Activated gamma-delta T cell treated with Interleukin-2 at 50 U/mL for 16 hours (primary cell): ENCODE measurements around the gene LYRM4.
"Not testable (repeated sequence)": the region's sequence is repeated elsewhere in the genome, so short reads cannot be mapped to it uniquely, and the experiment has no call there.

Source experiments
- DNase-seq: peaks from one replicate; pipeline ENCODE4 v3.0.0-alpha.2; 2020

LYRM4 gene

GRCh38 chr6:5138995-5139827, 121.5 kb downstream of the LYRM4 start:
- DNase-seq: no peak

- DNase-seq: no peak
Measured at GRCh38 chr6:5136851-5137250, 123.9 kb downstream of the LYRM4 start.

GRCh38 chr6:5135788-5136376, 124.9 kb downstream of the LYRM4 start:
- peak; percentile 41 for DNase-seq

- no peak for DNase-seq
Measured at GRCh38 chr6:5133943-5134342, 126.8 kb downstream of the LYRM4 start.

GRCh38 chr6:5132731-5133130, 128.0 kb downstream of the LYRM4 start:
- DNase-seq: no peak

- no peak for DNase-seq
Measured at GRCh38 chr6:5130135-5130866, 130.4 kb downstream of the LYRM4 start.

GRCh38 chr6:5128351-5128750, 132.4 kb downstream of the LYRM4 start:
- DNase-seq: no peak

- DNase-seq: no peak
Measured at GRCh38 chr6:5127106-5127687, 133.6 kb downstream of the LYRM4 start.

GRCh38 chr6:5126214-5126613, 134.5 kb downstream of the LYRM4 start:
- no peak for DNase-seq

- DNase-seq: no peak
Measured at GRCh38 chr6:5125152-5126006, 135.4 kb downstream of the LYRM4 start.

GRCh38 chr6:5124526-5124925, 136.2 kb downstream of the LYRM4 start:
- DNase-seq: no peak

- no peak for DNase-seq
Measured at GRCh38 chr6:5123296-5124143, 137.2 kb downstream of the LYRM4 start.

GRCh38 chr6:5122504-5123112, 138.1 kb downstream of the LYRM4 start:
- DNase-seq: no peak

- no peak for DNase-seq
Measured at GRCh38 chr6:5121956-5122355, 138.8 kb downstream of the LYRM4 start.

GRCh38 chr6:5121479-5121878, 139.3 kb downstream of the LYRM4 start:
- no peak for DNase-seq

GRCh38 chr6:5120543-5120942, 140.2 kb downstream of the LYRM4 start:
- not testable (repeated sequence) for DNase-seq

GRCh38 chr6:5120011-5120410, 140.7 kb downstream of the LYRM4 start:
- no peak for DNase-seq

GRCh38 chr6:5119090-5119951, 141.4 kb downstream of the LYRM4 start:
- no peak for DNase-seq

GRCh38 chr6:5116243-5116991, 144.3 kb downstream of the LYRM4 start:
- DNase-seq: no peak
